ENCODE measurements around the gene TSSC4.

Gene TSSC4

GRCh38 chr11:2449548-2450320 is 49.2 kb downstream of the TSSC4 start:
- no peak for DNase-seq (ENCODE audit: low spot score)

DNA sequence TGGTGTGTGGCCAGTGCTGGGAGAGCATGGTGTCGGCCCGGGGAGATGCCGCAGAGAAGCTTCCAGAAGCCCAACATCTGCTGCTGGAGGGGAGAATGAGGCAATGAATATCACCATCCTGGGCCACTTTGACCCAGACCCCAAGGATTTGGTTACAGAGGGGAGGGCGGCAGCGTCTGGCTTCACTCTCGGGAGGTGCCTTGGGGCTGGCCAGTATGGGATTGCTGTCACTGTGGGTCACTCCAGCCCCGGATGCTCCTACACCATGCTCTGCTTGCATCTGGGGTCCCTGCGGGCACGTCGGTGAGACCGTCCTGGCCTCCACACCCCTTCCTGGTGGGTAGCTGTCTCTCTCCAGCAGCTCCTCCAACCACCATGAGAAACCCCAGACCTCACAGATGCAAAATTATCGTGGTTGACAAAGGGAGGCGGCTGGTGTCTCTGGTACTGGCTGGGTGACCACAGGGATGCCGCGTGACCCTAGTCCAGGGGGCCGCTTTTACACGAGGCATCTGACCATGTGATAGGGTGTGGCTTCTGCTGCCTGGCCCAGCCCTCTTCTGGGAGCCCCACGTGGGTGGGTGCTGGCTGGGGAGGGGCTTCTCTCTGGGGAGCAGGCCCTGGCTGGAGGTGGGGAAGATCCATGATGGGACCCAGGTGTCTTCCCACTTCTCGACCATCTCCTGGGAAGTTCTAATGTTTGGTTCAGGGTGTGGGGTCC is 49.9 kb downstream of the TSSC4 start:
- no peak for DNase-seq (ENCODE audit: low spot score)

GRCh38 chr11:2451336-2451735 is 50.8 kb downstream of the TSSC4 start:
- no peak for DNase-seq (ENCODE audit: low spot score)

GRCh38 chr11:2451916-2452315 is 51.4 kb downstream of the TSSC4 start:
- no peak for DNase-seq (ENCODE audit: low spot score)

DNA sequence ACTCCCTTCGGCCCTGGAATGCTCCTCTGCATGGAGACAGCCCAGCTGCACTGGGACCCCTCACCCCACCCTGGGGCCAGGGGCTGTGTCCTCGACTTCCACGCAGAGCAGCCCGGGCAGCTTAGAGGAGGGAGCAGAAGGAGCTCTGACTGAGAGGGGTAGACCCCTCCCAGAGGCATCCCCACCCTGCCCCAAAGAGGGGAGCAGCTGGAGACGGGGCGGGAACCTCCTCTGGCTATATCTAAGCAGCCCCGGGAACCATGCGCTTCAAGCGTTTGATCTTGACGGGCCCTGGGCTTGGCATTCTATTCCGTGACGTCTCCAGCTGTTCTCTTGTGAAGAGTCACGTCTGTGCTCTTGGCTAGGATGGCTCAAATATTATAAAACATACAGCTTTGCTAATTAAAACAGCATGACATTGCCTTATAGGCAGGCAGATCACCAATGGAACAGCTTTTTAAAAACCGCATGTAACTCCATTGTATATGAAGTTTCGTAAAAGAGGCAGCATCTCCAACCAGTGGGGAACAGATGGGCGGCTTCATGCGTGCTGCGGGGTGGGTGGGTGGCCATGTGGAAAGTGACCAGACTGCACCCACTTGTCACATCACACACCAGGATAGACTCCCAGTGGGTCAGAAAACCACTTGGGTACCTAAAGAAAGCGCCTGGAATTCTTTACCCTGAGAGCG is 51.9 kb downstream of the TSSC4 start:
- no peak for DNase-seq (ENCODE audit: low spot score)

DNA sequence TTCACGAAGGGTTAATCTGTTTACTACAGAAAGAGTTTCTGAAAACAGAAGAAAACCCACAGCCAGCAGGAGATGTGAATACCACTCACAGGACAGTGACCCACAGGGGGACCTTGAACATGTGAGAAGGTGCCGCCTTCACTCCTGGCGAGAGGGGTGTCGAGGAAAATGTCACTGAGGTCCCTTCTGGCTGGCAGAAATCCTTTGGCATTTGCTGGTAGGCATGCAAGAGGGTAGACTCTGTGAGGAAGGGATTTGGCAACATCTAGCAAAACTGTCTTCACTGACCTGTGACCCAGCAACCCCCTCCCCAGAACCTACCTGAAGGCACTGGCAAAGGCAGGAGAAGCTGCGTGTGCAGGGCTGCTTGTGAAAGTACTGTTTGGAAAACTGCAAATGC is 52.9 kb downstream of the TSSC4 start:
- DNase-seq (ENCODE audit: low spot score) = no peak

Data from germinal center (tissue), 1 donor.